ENCODE measurements around the gene NTSR2.

The NTSR2 gene, protein sequence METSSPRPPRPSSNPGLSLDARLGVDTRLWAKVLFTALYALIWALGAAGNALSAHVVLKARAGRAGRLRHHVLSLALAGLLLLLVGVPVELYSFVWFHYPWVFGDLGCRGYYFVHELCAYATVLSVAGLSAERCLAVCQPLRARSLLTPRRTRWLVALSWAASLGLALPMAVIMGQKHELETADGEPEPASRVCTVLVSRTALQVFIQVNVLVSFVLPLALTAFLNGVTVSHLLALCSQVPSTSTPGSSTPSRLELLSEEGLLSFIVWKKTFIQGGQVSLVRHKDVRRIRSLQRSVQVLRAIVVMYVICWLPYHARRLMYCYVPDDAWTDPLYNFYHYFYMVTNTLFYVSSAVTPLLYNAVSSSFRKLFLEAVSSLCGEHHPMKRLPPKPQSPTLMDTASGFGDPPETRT
- 0 reads per million in 2 donors for total RNA-seq

DNA sequence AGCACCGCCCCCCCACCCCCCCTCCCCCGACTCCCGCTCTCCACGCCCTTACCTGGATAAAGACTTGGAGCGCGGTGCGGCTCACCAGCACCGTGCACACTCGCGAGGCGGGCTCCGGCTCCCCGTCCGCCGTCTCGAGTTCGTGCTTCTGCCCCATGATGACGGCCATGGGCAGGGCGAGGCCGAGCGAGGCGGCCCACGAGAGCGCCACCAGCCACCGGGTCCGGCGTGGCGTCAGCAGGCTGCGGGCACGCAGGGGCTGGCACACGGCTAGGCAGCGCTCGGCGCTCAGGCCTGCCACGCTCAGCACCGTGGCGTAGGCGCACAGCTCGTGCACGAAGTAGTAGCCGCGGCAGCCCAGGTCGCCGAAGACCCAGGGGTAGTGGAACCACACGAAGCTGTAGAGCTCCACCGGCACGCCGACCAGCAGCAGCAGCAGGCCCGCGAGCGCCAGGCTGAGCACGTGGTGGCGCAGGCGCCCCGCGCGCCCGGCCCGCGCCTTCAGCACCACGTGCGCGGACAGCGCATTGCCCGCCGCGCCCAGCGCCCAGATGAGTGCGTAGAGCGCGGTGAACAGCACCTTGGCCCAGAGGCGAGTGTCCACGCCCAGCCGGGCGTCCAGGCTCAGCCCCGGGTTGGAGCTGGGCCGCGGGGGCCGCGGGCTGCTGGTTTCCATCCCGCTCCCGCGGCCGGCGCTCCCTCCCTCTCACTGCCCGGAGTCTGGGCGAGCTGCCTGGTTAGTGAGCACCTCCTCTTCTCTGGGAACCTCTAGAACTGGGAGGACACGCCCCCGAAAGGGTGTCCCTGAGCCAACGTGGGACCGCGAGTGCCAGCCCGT is at the start of gene NTSR2:
Gene NTSR2, minus strand, starts transcription at position 742 of the 838 bp plus-strand sequence. Its CDS starts 66 bp downstream, at position 676.
- DNase-seq = no peak

DNA sequence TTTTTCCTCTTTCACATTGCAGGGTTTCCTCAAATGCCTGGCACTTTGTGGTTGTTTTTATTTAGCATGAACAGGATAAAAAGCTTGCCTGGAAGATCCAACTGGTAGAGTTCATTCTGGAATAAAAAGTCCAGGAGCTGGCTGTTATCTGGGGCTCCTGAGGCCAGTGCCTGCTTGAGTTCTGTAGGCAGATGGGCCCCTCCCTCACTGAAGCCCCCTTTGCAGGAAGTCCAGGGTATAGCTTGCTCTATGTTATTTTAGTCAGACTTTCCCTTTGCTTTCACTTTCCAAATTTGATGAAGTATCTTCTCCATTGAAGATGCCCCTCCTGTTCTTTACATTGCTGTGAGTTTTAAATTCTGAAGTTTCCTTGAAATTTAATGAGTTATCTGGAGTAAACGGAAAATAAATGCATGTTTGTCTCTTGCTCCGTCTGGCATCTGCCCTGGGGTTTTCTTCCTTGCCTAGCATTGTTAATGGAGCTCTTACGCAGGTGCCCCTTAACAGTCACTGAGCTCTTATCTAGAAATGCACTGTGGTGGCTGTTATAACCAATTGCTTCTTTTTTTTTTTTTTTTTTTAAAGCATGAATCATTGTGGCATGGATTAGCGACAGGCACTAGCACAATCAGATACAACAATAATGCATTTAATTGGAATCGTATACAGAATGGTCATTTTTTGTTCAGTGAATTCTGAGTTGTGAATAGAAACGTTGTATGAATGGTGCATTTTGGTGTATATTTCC is 49.4 kb upstream of the NTSR2 start:
- DNase-seq = no peak

DNA sequence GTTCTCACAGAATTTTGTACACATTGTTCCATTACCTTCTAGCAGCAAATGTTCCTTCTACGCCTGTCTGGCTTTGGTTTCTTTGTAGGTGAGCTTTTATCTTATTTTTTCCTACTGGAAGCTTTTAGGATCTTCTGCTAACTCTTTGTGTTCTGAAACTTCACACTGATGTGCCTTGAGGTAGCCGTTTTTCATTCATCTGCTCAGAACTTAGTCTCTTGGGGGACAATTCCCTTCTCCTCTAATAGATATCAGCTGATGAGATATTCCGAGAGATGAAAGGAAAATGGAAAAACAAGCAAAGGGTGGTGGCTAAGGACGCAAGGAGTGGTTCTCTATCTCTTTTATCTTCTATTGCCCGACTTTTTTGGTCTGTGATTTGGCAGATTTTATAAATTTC is 48.6 kb upstream of the NTSR2 start:
- DNase-seq = no peak

DNA sequence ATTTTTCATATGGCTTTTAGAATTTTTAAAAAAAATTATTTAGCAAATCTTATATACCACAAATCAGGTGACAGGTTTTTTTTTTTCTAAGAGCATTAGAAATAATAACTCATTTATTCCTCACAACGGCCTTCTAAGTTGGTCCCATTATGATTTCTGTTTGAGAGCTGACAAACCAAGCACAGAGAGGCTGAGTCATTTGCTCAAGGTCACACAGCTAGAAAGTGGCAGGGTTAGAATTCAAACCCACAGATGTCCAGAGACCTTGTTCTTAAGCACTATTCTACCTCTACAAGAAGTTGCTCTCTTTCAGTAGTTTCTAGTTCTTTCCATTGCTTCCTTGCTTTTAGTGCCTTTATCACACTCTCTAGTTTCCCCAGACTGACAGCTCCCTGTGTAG is 47.6 kb upstream of the NTSR2 start:
- no peak for DNase-seq

DNA sequence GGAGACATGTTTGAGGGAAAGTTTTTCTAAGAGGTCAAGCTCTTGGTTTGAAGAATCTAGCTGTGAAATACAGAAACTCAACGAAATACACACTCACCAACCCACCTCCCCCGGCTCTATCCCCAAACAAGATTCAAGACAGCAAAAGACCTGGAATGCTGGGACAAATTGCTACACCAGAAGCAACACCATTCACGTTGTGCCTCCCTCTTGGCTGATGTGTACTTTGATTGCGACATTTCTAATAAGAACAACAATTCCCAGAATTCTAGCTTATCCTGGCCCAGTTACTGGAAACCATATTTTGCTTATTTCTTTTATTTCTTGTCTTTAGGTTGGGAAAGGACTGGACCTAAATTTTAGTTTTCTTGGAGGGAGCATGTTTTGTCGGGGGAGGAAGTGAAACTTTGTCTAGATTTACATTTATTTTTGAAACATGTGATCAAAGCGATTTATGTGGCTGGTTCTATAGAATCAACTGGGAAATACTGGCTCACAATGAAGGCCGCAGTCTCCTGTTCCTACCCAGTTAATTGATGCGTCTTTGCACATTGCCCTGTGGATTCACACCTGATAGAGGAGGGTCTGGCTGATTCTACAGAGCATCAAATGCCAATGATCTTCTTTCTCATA is 46.8 kb upstream of the NTSR2 start:
- no peak for DNase-seq

DNA sequence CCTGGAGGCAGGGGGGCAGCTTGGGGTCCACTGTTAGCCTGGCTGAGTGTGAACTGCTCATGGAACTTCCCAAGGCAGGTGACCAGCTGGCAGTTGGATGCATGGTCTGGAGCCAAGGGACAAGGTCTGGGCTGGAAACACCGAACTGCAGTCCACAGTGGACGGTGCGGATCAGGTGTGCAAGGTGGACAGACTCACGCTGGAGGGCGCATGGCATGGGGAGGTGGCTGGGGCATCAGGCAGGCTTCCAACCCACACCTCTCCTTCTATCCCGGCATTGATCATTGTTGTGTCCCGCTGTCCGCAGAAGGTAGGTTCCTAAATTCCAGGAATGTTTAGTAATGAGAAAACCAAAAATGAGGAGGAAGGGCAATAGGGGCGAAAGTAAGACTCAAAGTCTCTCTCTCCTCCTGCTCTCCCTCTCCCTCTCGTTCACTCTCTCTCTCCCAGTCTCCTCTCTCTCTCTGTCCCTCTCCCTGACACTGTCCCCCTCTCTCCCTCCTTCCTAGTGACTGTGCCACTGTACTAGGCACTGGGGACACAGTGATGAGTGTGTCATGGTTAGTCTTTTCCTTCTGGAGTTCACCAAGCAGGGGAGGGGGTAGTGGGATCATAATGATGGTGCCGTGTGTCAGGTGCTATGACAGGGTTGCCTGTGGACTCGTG is 46.1 kb upstream of the NTSR2 start:
- no peak for DNase-seq

DNA sequence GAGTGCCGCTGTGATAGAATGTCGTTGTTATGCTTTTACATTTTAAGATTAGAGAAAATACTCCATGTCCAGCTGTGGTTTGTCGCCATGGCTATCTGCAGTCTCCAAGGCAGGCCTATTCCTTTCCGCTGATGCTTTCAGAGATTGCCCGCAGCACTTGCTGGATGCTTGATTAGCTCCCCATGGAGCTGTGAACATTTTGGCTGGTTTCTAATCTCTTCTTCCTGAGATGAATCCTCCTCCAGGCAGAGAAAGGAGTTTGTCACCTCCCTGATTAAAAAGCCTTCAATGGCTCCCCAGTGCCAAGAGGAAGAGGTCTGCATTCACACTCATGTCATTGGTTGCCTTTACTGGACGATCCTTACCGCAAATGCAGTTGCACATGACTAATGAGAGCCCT is 43.8 kb upstream of the NTSR2 start:
- no peak for DNase-seq

DNA sequence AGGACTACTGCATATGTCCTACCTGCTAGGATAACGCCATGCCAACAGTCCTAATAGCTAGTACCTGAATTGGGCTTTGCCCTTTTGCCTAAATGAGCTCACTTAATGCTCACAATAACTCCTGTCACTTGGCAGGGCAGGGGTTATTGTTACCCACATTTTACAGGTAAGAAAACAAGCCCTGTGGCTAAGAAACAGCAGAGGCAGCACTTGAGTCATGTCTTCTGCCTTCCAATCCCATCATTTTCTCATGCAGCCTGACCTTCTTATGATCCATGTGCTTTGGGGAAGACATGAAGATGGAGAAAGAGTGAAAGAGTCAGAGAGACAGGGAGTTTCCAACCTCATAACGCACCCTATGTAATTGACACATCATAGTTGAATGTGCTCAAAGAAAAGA is 42.9 kb upstream of the NTSR2 start:
- no peak for DNase-seq

DNA sequence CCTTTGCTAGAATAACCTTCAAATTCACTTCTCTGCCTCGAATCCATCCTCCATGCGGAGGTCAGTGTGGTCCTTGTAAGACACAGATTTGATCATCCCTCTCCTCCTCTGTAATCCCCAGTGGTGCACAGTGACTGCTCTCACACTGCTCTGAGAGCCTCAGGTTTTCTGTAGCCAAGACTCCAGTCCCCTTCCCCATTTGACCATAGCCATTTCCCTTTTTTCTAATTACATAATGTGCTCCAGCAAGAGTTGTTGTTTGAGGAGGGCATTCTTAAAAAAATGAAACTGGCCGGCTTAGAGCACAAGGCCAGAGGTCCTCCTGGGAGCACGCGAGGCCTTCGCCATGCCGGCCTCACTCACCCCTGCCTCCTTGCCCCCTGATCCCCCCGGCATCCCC is 41.8 kb upstream of the NTSR2 start:
- no peak for DNase-seq

DNA sequence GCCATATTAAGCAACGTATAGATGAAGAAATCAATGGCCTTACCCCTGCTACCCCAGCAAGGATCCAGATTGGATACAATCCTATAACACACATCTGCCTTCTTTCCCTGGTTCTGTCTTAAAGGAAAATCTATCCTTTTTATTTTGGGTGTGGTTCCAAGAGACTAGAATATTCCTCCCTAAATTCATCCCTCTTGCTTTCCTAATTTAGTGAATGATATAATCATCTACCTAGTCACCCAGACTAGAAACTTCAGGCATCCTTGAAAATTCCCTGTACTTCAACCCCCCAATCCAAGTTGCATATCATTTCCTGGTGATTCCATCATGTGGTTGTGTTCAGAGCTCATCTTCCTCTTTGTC is 41.3 kb upstream of the NTSR2 start:
- no peak for DNase-seq

DNA sequence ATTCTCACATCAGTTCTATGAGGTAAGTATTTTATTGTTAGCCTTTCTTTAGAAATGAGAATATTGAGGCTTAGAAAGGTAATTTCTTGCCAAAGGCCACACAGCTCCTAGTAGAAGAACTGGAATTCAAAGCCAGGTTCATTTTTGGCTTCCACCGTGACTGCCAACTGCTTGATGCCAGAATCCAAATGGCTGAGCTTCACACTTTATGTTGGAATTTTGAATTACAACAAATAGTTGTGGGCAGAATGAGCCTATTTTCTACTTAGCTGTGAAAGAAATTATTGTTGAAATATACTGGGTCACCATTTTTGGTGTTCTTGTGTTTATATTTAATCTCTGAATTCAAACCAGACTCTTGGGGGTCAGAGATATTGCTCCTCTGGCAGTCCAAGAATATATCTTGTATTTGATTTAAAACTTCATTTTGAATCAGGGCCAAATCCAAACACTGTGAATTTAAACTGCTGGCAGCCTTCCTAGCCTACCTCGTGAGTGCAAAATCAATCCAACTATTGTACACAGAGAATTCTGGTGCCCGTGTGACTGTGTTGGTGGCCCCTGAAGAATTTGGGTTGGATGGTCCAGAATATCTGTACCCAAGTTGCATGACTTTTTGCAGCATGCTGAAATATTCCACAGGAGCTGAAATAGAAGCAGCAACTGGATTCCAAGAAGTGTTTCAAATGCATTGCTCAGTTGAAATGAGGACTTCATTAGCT is 40.8 kb upstream of the NTSR2 start:
- DNase-seq = no peak

DNA sequence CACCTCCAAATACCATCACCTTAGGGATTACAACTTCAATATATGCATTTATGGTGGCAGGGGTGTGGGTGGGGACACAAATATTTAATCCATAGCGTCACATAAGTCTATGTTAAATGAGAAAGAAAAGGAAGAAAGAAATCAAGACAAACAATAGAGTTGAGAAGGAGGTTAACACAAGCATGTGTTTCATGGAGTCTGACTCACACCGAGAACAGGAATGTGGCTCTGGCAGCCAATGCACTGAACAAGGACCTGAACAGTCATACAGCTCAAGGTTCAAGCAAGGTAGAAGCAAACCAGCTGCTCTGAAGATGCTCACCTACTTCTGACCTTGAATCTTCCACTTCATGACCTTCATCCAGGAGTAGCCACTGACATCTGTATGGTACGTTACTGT is 40.2 kb upstream of the NTSR2 start:
- DNase-seq = no peak

DNA sequence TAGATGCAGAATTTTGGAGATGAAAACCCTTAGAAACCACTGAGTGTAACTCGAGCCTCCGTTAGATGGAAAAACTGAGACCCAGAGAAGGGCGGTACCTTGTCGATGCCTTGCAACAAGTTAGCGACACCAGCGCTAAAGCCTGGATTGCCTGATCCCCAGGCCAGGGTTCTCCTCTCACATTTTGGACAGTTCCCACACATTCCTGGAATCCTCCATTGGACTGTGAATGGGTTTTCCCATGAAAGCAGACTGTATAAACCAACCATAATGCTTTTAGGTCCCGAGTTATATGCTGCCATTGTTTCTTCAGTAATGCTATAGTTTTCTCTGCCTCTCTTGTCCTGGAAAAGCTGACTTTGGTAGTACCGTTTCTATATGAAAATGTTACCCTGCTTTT is 39.3 kb upstream of the NTSR2 start:
- no peak for DNase-seq

DNA sequence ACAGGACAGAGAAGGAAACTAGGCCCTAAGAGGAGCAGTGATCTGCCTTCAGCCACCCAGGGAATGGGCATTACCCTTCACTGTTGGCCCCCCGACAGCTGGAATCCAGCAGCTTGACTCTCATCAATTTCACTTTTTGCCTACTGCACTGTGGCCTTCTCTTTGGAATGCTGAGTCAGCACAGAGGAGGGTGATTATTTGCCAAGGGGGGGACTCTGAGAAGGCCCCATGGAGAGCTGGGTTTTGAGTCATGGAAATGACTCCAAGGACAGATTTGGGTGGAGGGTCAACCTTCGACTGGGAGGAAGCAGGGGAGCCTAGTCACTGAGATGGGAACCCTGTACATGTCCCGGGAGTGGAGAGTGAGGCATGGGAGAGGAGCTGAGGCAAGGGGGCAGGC is 38.1 kb upstream of the NTSR2 start:
- DNase-seq = no peak

DNA sequence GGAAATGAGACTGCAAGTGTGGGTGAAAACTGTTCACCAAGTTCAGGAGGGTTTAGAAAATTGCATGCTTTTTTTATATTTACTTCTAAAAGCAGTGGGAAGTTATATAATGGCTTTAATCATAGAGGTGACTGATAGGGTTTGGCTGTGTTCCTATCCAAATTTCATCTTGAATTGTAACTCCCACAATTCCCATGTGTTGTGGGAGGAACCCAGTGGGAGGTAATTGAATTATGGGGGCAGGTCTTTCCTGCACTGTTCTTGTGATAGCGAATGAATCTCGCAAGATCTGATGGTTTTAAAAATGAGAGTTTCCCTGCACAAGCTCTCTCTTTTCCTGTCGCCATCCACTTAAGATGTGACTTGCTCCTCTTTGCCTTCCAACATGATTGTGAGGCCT is 35.7 kb upstream of the NTSR2 start:
- no peak for DNase-seq

DNA sequence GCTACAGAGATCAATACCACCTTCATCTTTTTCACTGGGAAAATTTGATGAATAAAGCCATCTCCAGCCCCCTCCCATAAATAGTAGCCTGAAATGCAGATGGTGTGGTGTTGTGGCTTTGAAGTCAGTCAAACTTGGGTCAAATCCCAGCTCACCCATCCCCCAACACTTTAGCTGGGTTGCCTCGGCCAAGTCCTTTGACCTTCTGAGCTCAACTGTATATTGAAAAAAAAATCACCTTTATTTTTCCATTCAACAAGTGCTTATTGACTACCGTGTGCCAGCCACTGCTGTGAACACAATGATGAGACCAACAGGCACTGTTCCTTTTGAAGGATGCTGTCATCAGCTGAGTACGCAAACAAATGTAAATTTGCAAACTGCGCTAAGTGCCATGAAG is 35.1 kb upstream of the NTSR2 start:
- DNase-seq = no peak

DNA sequence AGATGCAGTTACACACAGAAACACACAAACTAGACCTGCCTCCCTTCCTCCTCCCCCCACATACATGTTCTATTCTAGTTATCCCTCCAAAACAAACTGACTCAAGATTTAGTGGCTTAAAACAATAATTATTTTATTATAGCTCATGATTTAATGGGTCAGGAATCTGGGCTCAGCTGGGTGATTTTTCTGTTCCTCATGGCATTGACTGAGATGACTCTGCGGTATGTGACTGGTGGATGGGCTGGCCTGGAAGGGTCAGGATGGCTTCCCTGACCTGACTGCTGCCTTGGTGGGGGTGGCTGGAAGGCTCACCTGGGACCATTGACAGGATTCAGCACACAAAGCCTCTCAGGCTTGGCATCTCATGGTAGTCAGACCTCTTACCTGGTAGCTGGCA is 33.7 kb upstream of the NTSR2 start:
- no peak for DNase-seq

DNA sequence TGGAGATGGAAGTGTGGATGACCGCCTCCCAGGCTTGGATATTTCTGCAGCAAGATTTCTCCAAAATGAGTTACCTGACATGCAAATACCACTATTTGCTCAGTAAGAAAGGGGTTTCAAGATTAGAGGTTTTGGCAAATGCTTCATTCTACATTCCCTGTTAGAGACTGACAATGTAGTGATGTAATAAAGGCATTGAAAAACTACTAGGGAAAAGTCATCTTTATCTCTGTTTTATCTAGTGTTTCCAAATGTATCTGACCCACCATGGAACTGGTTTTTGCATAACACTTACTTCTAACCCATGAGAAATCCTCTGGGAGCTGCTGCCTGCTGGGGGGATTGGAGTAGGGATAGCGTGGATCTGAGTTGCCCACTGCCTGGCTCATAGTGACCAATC is 33.0 kb upstream of the NTSR2 start:
- no peak for DNase-seq

DNA sequence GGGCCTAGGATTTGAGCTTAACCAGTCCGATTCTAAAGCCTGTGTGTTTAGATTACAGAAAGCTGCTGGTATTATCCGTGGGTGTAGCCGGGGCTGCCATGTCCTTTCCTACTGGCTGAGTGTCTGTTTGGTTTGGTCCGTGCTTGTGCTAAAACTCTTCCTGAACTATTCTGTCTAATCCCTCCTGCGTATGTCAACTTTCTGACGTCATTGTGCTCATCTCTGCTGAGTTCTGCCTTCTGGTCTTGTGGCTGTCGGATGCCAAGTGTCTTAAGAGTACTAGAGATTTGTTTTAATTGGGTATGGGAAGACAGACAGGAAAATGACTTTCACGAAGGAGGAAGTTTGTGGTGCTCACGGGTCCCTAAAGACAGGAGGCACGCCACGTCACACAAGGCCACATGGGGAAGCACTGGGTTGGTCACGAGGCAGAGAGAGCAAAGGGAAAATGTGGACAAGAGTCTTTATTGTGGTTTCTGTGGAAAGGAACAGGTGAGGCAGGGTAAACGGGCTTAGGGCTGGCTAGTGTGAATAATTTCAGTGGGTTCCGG is 31.8 kb upstream of the NTSR2 start:
- no peak for DNase-seq

DNA sequence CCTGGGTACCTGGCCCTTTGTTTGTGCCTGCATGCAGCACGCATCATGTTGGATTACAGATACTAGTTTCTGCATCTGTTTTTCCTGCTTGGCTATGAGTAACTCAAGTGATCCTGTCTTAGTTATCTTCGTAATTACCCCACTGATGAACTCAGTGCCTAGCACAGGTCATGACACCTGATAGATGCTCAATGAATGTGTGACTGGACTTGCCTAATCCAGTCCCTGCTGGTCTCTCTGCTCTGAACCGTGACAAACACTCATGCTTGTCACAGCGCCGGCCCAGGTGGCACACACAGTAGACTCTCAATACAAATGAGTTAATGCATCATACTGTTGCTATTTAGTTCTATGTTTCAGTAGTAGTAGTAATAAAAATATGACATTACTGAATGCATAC is 31.2 kb upstream of the NTSR2 start:
- DNase-seq = no peak

Data from T-helper 9 cell (primary cell).